SK-N-SH (cell line): Measurements from ENCODE around the gene EBLN1. TPM values are rescaled to one million over a fixed set of nuclear protein-coding genes. Genes with fewer than 3 reads are reported as not detected.
A peak's percentile ranks its signal among the peaks of the same experiment; 100 is the strongest.

Experiments used
- CTCF ChIA-PET: fragments of 300-600, 350-600 bp; formaldehyde crosslinking; extraction: SDS; loops from one replicate; lab custom pipeline; 2021; lab: Yijun Ruan, JAX
- POLR2A ChIA-PET: fragments of 350-600 bp; sonication (Branson Sonifier 250); formaldehyde crosslinking; extraction: SDS; loops from one replicate; lab custom pipeline; 2020; ENCODE audit warnings: antibody characterized with exemption, inconsistent platforms; lab: Yijun Ruan, JAX
- DNase-seq: peaks from one replicate; pipeline ENCODE4 v3.0.0; 2012
- H2AFZ ChIP-seq: fragments of 200-600 bp; sonication (generic); 2 replicates; pipeline ENCODE4 v1.8.1; 2016; ENCODE audit warnings: antibody characterized with exemption, mild to moderate bottlenecking, low read depth
- H3F3A ChIP-seq: fragments of 200-600 bp; sonication (generic); replicated peaks from 2 replicates; pipeline ENCODE3; 2016; ENCODE audit warnings: antibody characterized with exemption, mild to moderate bottlenecking; ENCODE audit not compliant: insufficient read depth
- H3K27ac ChIP-seq, 2 experiments: fragments of 200-500 bp in 1 of 2; fragments of 200-600 bp in 1 of 2; sonication (Bioruptor generic) in 1 of 2; sonication (generic), shearing (Covaris generic) in 1 of 2; 2 replicates each; pipeline versions ENCODE4 v1.5.1 to v1.6.1; 2014 to 2016; ENCODE audit warnings: low read depth in 2 of 2, inconsistent platforms in 1 of 2, low read length in 1 of 2, mild to moderate bottlenecking in 1 of 2, mixed read lengths in 1 of 2
- H3K27me3 ChIP-seq: fragments of 200-600 bp; sonication (generic), shearing (Covaris generic); 2 replicates; pipeline ENCODE4 v1.6.1; 2016; ENCODE audit warnings: mixed run types; ENCODE audit not compliant: insufficient read depth
- H3K36me3 ChIP-seq, 2 experiments: fragments of 200-500 bp in 1 of 2; fragments of 200-600 bp in 1 of 2; sonication (Bioruptor generic) in 1 of 2; sonication (generic) in 1 of 2; replicated peaks in 1 of 2; 2 replicates each; pipeline versions ENCODE3 to v1.5.1; 2014 to 2016; ENCODE audit warnings: low read length in 1 of 2, mild to moderate bottlenecking in 1 of 2; ENCODE audit not compliant: insufficient read depth in 2 of 2, control insufficient read depth in 1 of 2
- H3K4me1 ChIP-seq, 2 experiments: fragments of 200-500 bp in 1 of 2; fragments of 200-600 bp in 1 of 2; sonication (Bioruptor generic) in 1 of 2; sonication (generic), shearing (Covaris generic) in 1 of 2; 2 replicates each; pipeline versions ENCODE4 v1.5.1 to v1.6.1; 2014 to 2016; ENCODE audit warnings: low read depth in 1 of 2, low read length in 1 of 2, mixed run types in 1 of 2; ENCODE audit not compliant: insufficient read depth in 2 of 2, control insufficient read depth in 1 of 2
- H3K4me2 ChIP-seq: fragments of 200-600 bp; sonication (generic), shearing (Covaris generic); 2 replicates; pipeline ENCODE4 v1.6.1; 2017; ENCODE audit warnings: mixed run types
- H3K4me3 ChIP-seq, 2 experiments: fragments of 200-500 bp in 1 of 2; fragments of 200-600 bp in 1 of 2; sonication (Bioruptor generic) in 1 of 2; sonication (generic), shearing (Covaris generic) in 1 of 2; 2 replicates each; pipeline versions ENCODE4 v1.5.1 to v1.8.1; 2014 to 2016; ENCODE audit warnings: low read depth in 2 of 2, inconsistent platforms in 1 of 2, low read length in 1 of 2, mild to moderate bottlenecking in 1 of 2, mixed read lengths in 1 of 2, moderate library complexity in 1 of 2
- H3K79me2 ChIP-seq: fragments of 200-600 bp; sonication (generic); 2 replicates; pipeline ENCODE4 v1.8.1; 2017; ENCODE audit warnings: mild to moderate bottlenecking; ENCODE audit not compliant: insufficient read depth
- H3K9ac ChIP-seq: fragments of 200-600 bp; sonication (generic); 2 replicates; pipeline ENCODE4 v1.6.1; 2017; ENCODE audit warnings: mixed run types
- H3K9me2 ChIP-seq: fragments of 200-600 bp; sonication (generic); 2 replicates; pipeline ENCODE4 v1.6.1; 2017; ENCODE audit warnings: mixed run types
- H3K9me3 ChIP-seq: fragments of 200-600 bp; sonication (generic); 2 replicates; pipeline ENCODE4 v1.6.1; 2017; ENCODE audit warnings: mixed run types, mild to moderate bottlenecking, moderate library complexity
- H4K20me1 ChIP-seq: fragments of 200-600 bp; sonication (generic); 2 replicates; pipeline ENCODE4 v1.6.1; 2017; ENCODE audit warnings: mild to moderate bottlenecking, mixed run types; ENCODE audit not compliant: insufficient read depth
- CHD2 ChIP-seq: fragments of 150-350 bp; IDR thresholded peaks from 2 replicates; pipeline ENCODE4 v1.6.1; 2018; ENCODE audit warnings: low read length; ENCODE audit not compliant: partially characterized antibody
- CTCF ChIP-seq: fragments of 200-600 bp; sonication (generic); IDR thresholded peaks from 2 replicates; pipeline ENCODE4 v1.6.1; 2017; ENCODE audit warnings: antibody characterized with exemption, mild to moderate bottlenecking, moderate library complexity
- ELF1 ChIP-seq: IDR thresholded peaks from 2 replicates; pipeline ENCODE4 v1.4.0; 2012
- EP300 ChIP-seq, 2 experiments: IDR thresholded peaks; 2 replicates each; pipeline versions ENCODE4 v1.4.0 to v1.6.1; 2012; ENCODE audit warnings: borderline replicate concordance in 1 of 2, low read depth in 1 of 2, low read length in 1 of 2
- EZH2phosphoT487 ChIP-seq: fragments of 200-600 bp; sonication (generic); IDR thresholded peaks from 2 replicates; pipeline ENCODE4 v1.6.1; 2017; ENCODE audit warnings: low read depth, mixed run types, mild to moderate bottlenecking, antibody characterized with exemption, moderate library complexity, borderline replicate concordance
- FOSL2 ChIP-seq: IDR thresholded peaks from 2 replicates; pipeline ENCODE4 v1.4.0; 2012; ENCODE audit warnings: low read depth, mild to moderate bottlenecking, moderate library complexity, borderline replicate concordance
- FOXJ3 ChIP-seq: sonication (generic); formaldehyde crosslinking; IDR thresholded peaks from 2 replicates; pipeline ENCODE4 v1.5.1; 2020; ENCODE audit warnings: mild to moderate bottlenecking, missing genetic modification reagents
- FOXM1 ChIP-seq: IDR thresholded peaks from 2 replicates; pipeline ENCODE4 v1.4.0; 2012; ENCODE audit warnings: low read depth, mild to moderate bottlenecking
- GABPA ChIP-seq: IDR thresholded peaks from 2 replicates; pipeline ENCODE4 v1.4.0; 2012; ENCODE audit warnings: low read depth, mild to moderate bottlenecking
- GATA2 ChIP-seq: sonication (generic); formaldehyde crosslinking; IDR thresholded peaks from 2 replicates; pipeline ENCODE4 v1.5.0; 2020; ENCODE audit warnings: mild to moderate bottlenecking, missing genetic modification reagents
- IRF3 ChIP-seq: fragments of 150-350 bp; IDR thresholded peaks from 2 replicates; pipeline ENCODE4 v1.6.1; 2016; ENCODE audit warnings: mild to moderate bottlenecking, low read depth, low read length
- JUND ChIP-seq: IDR thresholded peaks from 2 replicates; pipeline ENCODE4 v1.4.0; 2012
- MAX ChIP-seq: IDR thresholded peaks from 2 replicates; pipeline ENCODE4 v1.4.0; 2012; ENCODE audit warnings: low read depth
- MXI1 ChIP-seq: IDR thresholded peaks from 2 replicates; pipeline ENCODE4 v1.6.1; 2012; ENCODE audit warnings: mild to moderate bottlenecking, low read depth, low read length, improper control_type of control experiment
- NFIC ChIP-seq: IDR thresholded peaks from 2 replicates; pipeline ENCODE4 v1.4.0; 2012; ENCODE audit warnings: borderline replicate concordance
- NRF1 ChIP-seq: IDR thresholded peaks from 2 replicates; pipeline ENCODE4 v1.6.1; 2012; ENCODE audit warnings: low read depth, mild to moderate bottlenecking, low read length
- PBX3 ChIP-seq: IDR thresholded peaks from 2 replicates; pipeline ENCODE4; 2012
- POLR2AphosphoS5 ChIP-seq: IDR thresholded peaks from 2 replicates; pipeline ENCODE4 v1.6.1; 2012; ENCODE audit warnings: low read depth, low read length
- RCOR1 ChIP-seq: fragments of 150-350 bp; IDR thresholded peaks from 2 replicates; pipeline ENCODE4 v1.6.1; 2017; ENCODE audit warnings: antibody characterized with exemption, low read length
- RFX5 ChIP-seq: IDR thresholded peaks from 2 replicates; pipeline ENCODE4 v1.6.1; 2012; ENCODE audit warnings: mild to moderate bottlenecking, improper control_type of control experiment, low read length
- RXRA ChIP-seq: IDR thresholded peaks from 2 replicates; pipeline ENCODE4 v1.4.0; 2012; ENCODE audit warnings: low read depth, mild to moderate bottlenecking, borderline replicate concordance
- SIN3A ChIP-seq: IDR thresholded peaks from 2 replicates; pipeline ENCODE4 v1.6.1; 2012; ENCODE audit warnings: low read depth, mild to moderate bottlenecking, low read length, moderate library complexity, borderline replicate concordance
- SMC3 ChIP-seq: IDR thresholded peaks from 2 replicates; pipeline ENCODE4 v1.6.1; 2012; ENCODE audit warnings: low read depth, low read length, improper control_type of control experiment
- TCF12 ChIP-seq: IDR thresholded peaks from 2 replicates; pipeline ENCODE4 v1.4.0; 2012
- TEAD4 ChIP-seq: IDR thresholded peaks from 2 replicates; pipeline ENCODE4 v1.4.0; 2012; ENCODE audit warnings: mild to moderate bottlenecking, borderline replicate concordance; ENCODE audit not compliant: insufficient read depth
- USF1 ChIP-seq: IDR thresholded peaks from 2 replicates; pipeline ENCODE4 v1.4.0; 2012; ENCODE audit warnings: low read depth, borderline replicate concordance
- USF2 ChIP-seq: fragments of 150-350 bp; IDR thresholded peaks from 2 replicates; pipeline ENCODE4 v1.6.1; 2017; ENCODE audit warnings: antibody characterized with exemption, low read length, low read depth, borderline replicate concordance
- YY1 ChIP-seq: IDR thresholded peaks from 2 replicates; pipeline ENCODE4 v1.4.0; 2012; ENCODE audit warnings: low read depth, mild to moderate bottlenecking
- WGBS: methylation state at CpG from one replicate; pipeline ENCODE4 v1.1.6; 2017; ENCODE audit warnings: low lambda C conversion rate; 5-methylcytosine and 5-hydroxymethylcytosine counted together
- polyA plus RNA-seq, 3 experiments: library from polyadenylated mRNA; depleted of rRNA; stranded (reverse); fragments of >200 nt; gene quantifications; 2 replicates each; pipeline ENCODE4 v1.2.3, GENCODE V29; 2012

The EBLN1 gene
- polyA plus RNA-seq, 1 of the 3 experiments (the other 2 are of a cell fraction), result not detected

- Histone ChIP-seq H3K4me1 (peaks cover 0 to 4% of the 10 kb centered on the region in 2 experiments; a peak in 2 of 4 replicates), H2AFZ (peak overlapping the region; percentile 99), H3K9me2 (no peaks in the 10 kb centered on the region), H3K27ac (peak overlapping the region; percentile 65 to 93), H3K9ac (peak overlapping the region; percentile 78), H3K4me2 (peak overlapping the region; percentile 72), H3K79me2 (no peaks in the 10 kb centered on the region), H3K4me3 (peak overlapping the region; percentile 71 to 84), H3K36me3 (no peaks in the 10 kb centered on the region), H4K20me1 (no peaks in the 10 kb centered on the region), H3K27me3 (no peaks in the 10 kb centered on the region), H3F3A (peaks cover 13% of the 10 kb centered on the region), H3K9me3 (no peaks in the 10 kb centered on the region)
- peak; percentile 92 for DNase-seq
- WGBS, result under 1% methylated on average over 25 of the region's 65 CpGs
- ChIA-PET POLR2A (interaction anchor here (1.0 to 4.0 kb wide), 5 partner anchors 15 to 733 kb away, joined by 3 to 38 read pairs (median 5); partner anchors contain the start of genes COMMD3 and DNAJC1), CTCF (interaction anchor here (0.7 to 3.0 kb wide), 7 partner anchors 87 to 759 kb away, joined by 3 to 10 read pairs (median 4); partner anchors contain the start of gene COMMD3)
- TF ChIP-seq RXRA (no peak), RFX5 (no peak), EZH2phosphoT487 (no peak), SMC3 (peak; percentile 23), FOXJ3 (CRISPR knock-in tag) (no peak), FOXM1 (no peak), GABPA (no peak), POLR2AphosphoS5 (no peak), CTCF (no peak), YY1 (peak; percentile 30; the same call in 1 of the 2 replicates), IRF3 (no peak), JUND (no peak), SIN3A (peak; percentile 35; the same call in 1 of the 2 replicates), TCF12 (peak; percentile 3; the same call in 1 of the 2 replicates), EP300 (IDR thresholded peaks at IDR 0.05; ENCODE audit: borderline replicate concordance in 1 of 2, low read depth in 1 of 2, low read length in 1 of 2) (peak in 1 of 2 experiments; percentile 40; a peak in 1 of 4 replicates), USF2 (no peak), NFIC (no peak), PBX3 (no peak), MXI1 (peak; percentile 57), NRF1 (no peak), TEAD4 (peak; percentile 84), FOSL2 (peak; percentile 58; the same call in 1 of the 2 replicates), ELF1 (no peak), MAX (peak; percentile 31; the same call in 1 of the 2 replicates), USF1 (no peak), CHD2 (peak; percentile 60), RCOR1 (peak; percentile 70), GATA2 (CRISPR knock-in tag) (0 out of 2 replicates have a peak, but pooled peaks have one; percentile 11)
These were observed 11.4 kb upstream of the EBLN1 start for GRCh38 chr10:22228943-22229801.
